HCT116 (cell line): Measurements from ENCODE around the gene SMIM5. TPM values are rescaled to one million over a fixed set of nuclear protein-coding genes. Genes with fewer than 3 reads are reported as not detected.

ENCODE experiments used
- ATAC-seq: fragments of 200-7000 bp; cut with Tn5 transposase; 2 replicates; pipeline ENCODE4 v1.9.1; 2020; ENCODE audit warnings: mild to moderate bottlenecking, moderate library complexity
- BruUV-seq: library from RNA; stranded (reverse); fragments of 400-500 nt; replicated peaks from 2 replicates; lab custom pipeline; 2021; lab: Mats Ljungman, UMichigan
- CTCF ChIA-PET: fragments of 300-600 bp; sonication (Branson Sonifier 250); formaldehyde crosslinking; loops from one replicate; lab custom pipeline; 2021; ENCODE audit warnings: antibody characterized with exemption; lab: Charles Lee
- POLR2A ChIA-PET: fragments of 300-600, 350-600 bp; sonication (Branson Sonifier 250); formaldehyde crosslinking; loops from one replicate; lab custom pipeline; 2021; ENCODE audit warnings: antibody characterized with exemption; lab: Charles Lee
- RAD21 ChIA-PET, 2 experiments: fragments of 300-600 bp; sonication (Branson Sonifier 250); formaldehyde crosslinking; loops; one replicate each; lab custom pipeline; 2023; ENCODE audit warnings: low total read pairs in 2 of 2; ENCODE audit not compliant: uncharacterized antibody in 2 of 2, unreplicated experiment in 2 of 2, low non-redundant PET in 1 of 2; lab: Charles Lee
- DNase-seq: peaks from one replicate; pipeline ENCODE4 v3.0.0-alpha.2; 2010; ENCODE audit warnings: low read depth, low spot score
- H2AFZ ChIP-seq: fragments of 200-600 bp; shearing (Covaris generic), sonication (generic); 2 replicates; pipeline ENCODE4 v1.6.1; 2017; ENCODE audit warnings: low read depth, mixed run types, mixed read lengths, antibody characterized with exemption, low read length; ENCODE audit not compliant: poor library complexity, severe bottlenecking
- H3K27ac ChIP-seq: 2 replicates; pipeline ENCODE4 v1.5.1; 2012; ENCODE audit warnings: low read depth, low read length
- H3K27me3 ChIP-seq: fragments of 200-600 bp; sonication (generic); 2 replicates; pipeline ENCODE4 v1.6.1; 2016; ENCODE audit warnings: mixed run types, low read length, mixed read lengths; ENCODE audit not compliant: insufficient read depth
- H3K36me3 ChIP-seq, 2 experiments: fragments of 200-500 bp in 1 of 2; fragments of 200-600 bp in 1 of 2; sonication (Bioruptor generic) in 1 of 2; sonication (generic) in 1 of 2; 2 replicates each; pipeline versions ENCODE4 v1.5.1 to v1.6.1; 2014 to 2016; ENCODE audit warnings: low read length in 2 of 2, inconsistent platforms in 1 of 2, mixed read lengths in 1 of 2, mixed run types in 1 of 2; ENCODE audit not compliant: insufficient read depth in 2 of 2, control insufficient read depth in 1 of 2
- H3K4me1 ChIP-seq, 2 experiments: fragments of 200-600 bp in 1 of 2; sonication (generic) in 1 of 2; 2 replicates each; pipeline versions ENCODE4 v1.5.1 to v1.6.1; 2012 to 2017; ENCODE audit warnings: low read length in 2 of 2, inconsistent platforms in 1 of 2, mild to moderate bottlenecking in 1 of 2, mixed read lengths in 1 of 2, mixed run types in 1 of 2, moderate library complexity in 1 of 2; ENCODE audit not compliant: insufficient read depth in 2 of 2, control insufficient read depth in 1 of 2
- H3K4me2 ChIP-seq: fragments of 200-600 bp; sonication (generic); 2 replicates; pipeline ENCODE4 v1.6.1; 2017; ENCODE audit warnings: mixed run types, low read length, mixed read lengths
- H3K4me3 ChIP-seq, 2 experiments: fragments of 200-600 bp in 1 of 2; sonication (generic) in 1 of 2; replicated peaks in 1 of 2; 2 replicates each; pipeline ENCODE4 v1.5.1; 2011 to 2016; ENCODE audit warnings: low read length in 2 of 2, control low read depth in 1 of 2, low read depth in 1 of 2, mild to moderate bottlenecking in 1 of 2, mixed read lengths in 1 of 2, mixed run types in 1 of 2
- H3K79me2 ChIP-seq: fragments of 200-600 bp; sonication (generic); 2 replicates; pipeline ENCODE4 v1.6.1; 2017; ENCODE audit warnings: mild to moderate bottlenecking, mixed run types, low read length, moderate library complexity, mixed read lengths; ENCODE audit not compliant: insufficient read depth
- H3K9ac ChIP-seq: fragments of 200-600 bp; sonication (generic); 2 replicates; pipeline ENCODE4 v1.6.1; 2016; ENCODE audit warnings: low read length, mixed read lengths
- H3K9me2 ChIP-seq: fragments of 200-600 bp; sonication (generic), shearing (Covaris generic); 2 replicates; pipeline ENCODE4 v1.6.1; 2017; ENCODE audit warnings: mixed run types, mild to moderate bottlenecking, moderate library complexity; ENCODE audit not compliant: insufficient read depth
- H3K9me3 ChIP-seq, 2 experiments: fragments of 200-500 bp in 1 of 2; fragments of 200-600 bp in 1 of 2; sonication (Bioruptor generic) in 1 of 2; sonication (generic) in 1 of 2; 2 replicates each; pipeline ENCODE4 v1.6.1; 2014 to 2017; ENCODE audit warnings: low read length in 2 of 2, mixed read lengths in 2 of 2, inconsistent platforms in 1 of 2, low read depth in 1 of 2, mild to moderate bottlenecking in 1 of 2, mixed run types in 1 of 2, moderate library complexity in 1 of 2; ENCODE audit not compliant: control insufficient read depth in 1 of 2, insufficient read depth in 1 of 2
- H4K20me1 ChIP-seq: fragments of 200-600 bp; sonication (generic), shearing (Covaris generic); 2 replicates; pipeline ENCODE4 v1.6.1; 2017; ENCODE audit warnings: mixed run types, mild to moderate bottlenecking, moderate library complexity; ENCODE audit not compliant: insufficient read depth
- EGR1 ChIP-seq: IDR thresholded peaks from 2 replicates; pipeline ENCODE4 v1.6.1; 2012; ENCODE audit warnings: low read depth
- FOSL1 ChIP-seq: IDR thresholded peaks from 2 replicates; pipeline ENCODE4 v1.6.1; 2012; ENCODE audit warnings: low read depth
- POLR2AphosphoS5 ChIP-seq: IDR thresholded peaks from 2 replicates; pipeline ENCODE4 v1.6.1; 2011; ENCODE audit warnings: mild to moderate bottlenecking, low read depth, low read length, moderate library complexity
- TCF7L2 ChIP-seq: IDR thresholded peaks from 2 replicates; pipeline ENCODE4 v1.7.0; 2011; ENCODE audit warnings: borderline replicate concordance, inconsistent platforms; ENCODE audit not compliant: insufficient read depth, insufficient read length; ENCODE audit errors: extremely low read depth
- intact Hi-C: fragments of 100-400 bp; cut with micrococcal nuclease; formaldehyde crosslinking; loops from 2 replicates; pipeline ENCODE4 v1.10.0; 2022
- total RNA-seq: library from RNA; stranded (reverse); gene quantifications from one replicate; pipeline ENCODE4 v1.2.1, GENCODE V29; 2021; ENCODE audit not compliant: unreplicated experiment
- TF ChIP-seq, protein P1 (sequence below), 3 experiments: fragments of 200-600 bp in 1 of 3; sonication (generic) in 1 of 3; IDR thresholded peaks in 2 of 3; conservative IDR thresholded peaks in 1 of 3; 2 replicates each; pipeline ENCODE4 v1.5.1; 2012 to 2017; ENCODE audit warnings: low read depth in 2 of 3, low read length in 2 of 3, antibody characterized with exemption in 1 of 3, borderline replicate concordance in 1 of 3, control low read depth in 1 of 3, mild to moderate bottlenecking in 1 of 3, mixed read lengths in 1 of 3, mixed run types in 1 of 3, moderate library complexity in 1 of 3; ENCODE audit not compliant: insufficient read depth in 1 of 3
- TF ChIP-seq, protein P2 (sequence below): IDR thresholded peaks from 2 replicates; pipeline ENCODE4 v1.6.1; 2012

SMIM5 gene
- total RNA-seq, 1 experiment from 2014 or later = 0.12 TPM

DNA sequence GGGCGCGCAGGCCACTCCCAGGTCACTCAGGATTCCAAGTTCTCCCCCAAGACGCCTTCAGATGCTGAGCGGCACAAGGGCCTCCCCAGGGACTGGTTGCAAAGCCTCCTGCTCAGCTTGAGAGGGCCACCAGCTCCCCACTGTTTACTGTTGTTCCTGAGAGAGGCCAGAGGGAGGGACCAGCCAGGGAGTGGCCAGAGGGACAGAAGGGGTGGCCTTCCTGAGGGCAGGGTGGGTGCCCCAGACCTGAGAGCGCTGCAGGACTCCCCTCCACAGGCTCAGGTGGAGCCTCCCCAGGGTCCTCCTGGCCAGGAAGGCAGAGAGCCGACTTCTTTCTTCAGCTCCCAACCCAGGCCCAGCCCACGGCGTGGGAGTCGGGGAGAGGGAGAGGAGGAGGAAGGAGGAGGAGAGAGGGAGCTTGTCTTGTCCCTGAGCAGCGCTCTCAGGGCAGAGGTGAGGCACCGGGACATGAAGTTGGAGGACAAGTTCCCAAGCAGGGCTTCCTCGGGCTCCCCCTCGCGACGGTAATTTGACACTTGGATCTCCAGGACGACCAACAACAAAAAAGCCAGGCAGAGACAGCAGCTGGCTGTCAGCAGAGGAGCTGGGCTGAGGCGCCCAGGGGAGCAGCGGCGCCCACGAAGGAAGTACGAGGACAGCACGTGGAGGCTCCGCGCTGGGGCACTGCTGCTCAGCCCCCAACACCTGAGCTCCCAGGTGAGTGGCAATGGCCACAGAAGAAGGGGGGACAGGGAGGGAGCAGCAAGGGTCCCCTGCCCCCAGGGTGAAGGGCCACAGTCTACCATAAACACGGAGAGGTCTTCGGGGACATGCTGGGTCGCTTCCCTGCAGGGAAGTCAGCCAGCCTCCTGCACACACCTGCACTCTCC is 497 bp downstream of the SMIM5 start:
- Histone ChIP-seq H3K4me1 (peaks cover 15 to 22% of the 10 kb centered on the region in 2 experiments), H3K9ac (peak overlapping the region; percentile 47), H3K9me2 (no peaks in the 10 kb centered on the region), H3K36me3 (0 out of 4 replicates have a peak, but pooled peaks cover 0 to 2% of the 10 kb centered on the region in 2 experiments), H3K27me3 (no peaks in the 10 kb centered on the region), H3K79me2 (no peaks in the 10 kb centered on the region), H4K20me1 (no peaks in the 10 kb centered on the region), H2AFZ (no peak overlapping the region), H3K4me3 (peak overlapping the region in 1 of 2 experiments; percentile 6; a peak in 1 of 4 replicates), H3K27ac (peak overlapping the region; percentile 73), H3K4me2 (peak overlapping the region; percentile 60), H3K9me3 (no peaks in the 10 kb centered on the region)
- DNase-seq (peak; percentile 80), ATAC-seq (peak; percentile 76)
- BruUV-seq = no TSS peak
- CTCF ChIA-PET = interaction anchor here (0.8 to 2.8 kb wide), 44 partner anchors 8 to 209 kb away, joined by 3 to 169 read pairs (median 6); partner anchors contain the start of genes GALK1, ITGB4, RECQL5 and SAP30BP
- intact Hi-C loops = loop anchor here (1.0 to 5.0 kb wide), 3 partner anchors 20 to 116 kb away; partner anchors contain the start of genes CASKIN2 and TSEN54
- POLR2A ChIA-PET = interaction anchor here (1.0 to 2.4 kb wide), 5 partner anchors 9 to 146 kb away, joined by 3 to 17 read pairs (median 5); a partner anchor contains a TSS
- peak; percentile 11 for TF ChIP-seq TCF7L2
- TF ChIP-seq, protein P1, sequence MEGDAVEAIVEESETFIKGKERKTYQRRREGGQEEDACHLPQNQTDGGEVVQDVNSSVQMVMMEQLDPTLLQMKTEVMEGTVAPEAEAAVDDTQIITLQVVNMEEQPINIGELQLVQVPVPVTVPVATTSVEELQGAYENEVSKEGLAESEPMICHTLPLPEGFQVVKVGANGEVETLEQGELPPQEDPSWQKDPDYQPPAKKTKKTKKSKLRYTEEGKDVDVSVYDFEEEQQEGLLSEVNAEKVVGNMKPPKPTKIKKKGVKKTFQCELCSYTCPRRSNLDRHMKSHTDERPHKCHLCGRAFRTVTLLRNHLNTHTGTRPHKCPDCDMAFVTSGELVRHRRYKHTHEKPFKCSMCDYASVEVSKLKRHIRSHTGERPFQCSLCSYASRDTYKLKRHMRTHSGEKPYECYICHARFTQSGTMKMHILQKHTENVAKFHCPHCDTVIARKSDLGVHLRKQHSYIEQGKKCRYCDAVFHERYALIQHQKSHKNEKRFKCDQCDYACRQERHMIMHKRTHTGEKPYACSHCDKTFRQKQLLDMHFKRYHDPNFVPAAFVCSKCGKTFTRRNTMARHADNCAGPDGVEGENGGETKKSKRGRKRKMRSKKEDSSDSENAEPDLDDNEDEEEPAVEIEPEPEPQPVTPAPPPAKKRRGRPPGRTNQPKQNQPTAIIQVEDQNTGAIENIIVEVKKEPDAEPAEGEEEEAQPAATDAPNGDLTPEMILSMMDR (IDR thresholded peaks at IDR 0.05 in 2 of 3, conservative IDR thresholded peaks at IDR 0.05 in 1 of 3; ENCODE audit: borderline replicate concordance in 1 of 3, insufficient read depth in 1 of 3, low read depth in 2 of 3, low read length in 2 of 3) = peak; percentile 77 to 86 (median 80)
- TF ChIP-seq, protein P2, sequence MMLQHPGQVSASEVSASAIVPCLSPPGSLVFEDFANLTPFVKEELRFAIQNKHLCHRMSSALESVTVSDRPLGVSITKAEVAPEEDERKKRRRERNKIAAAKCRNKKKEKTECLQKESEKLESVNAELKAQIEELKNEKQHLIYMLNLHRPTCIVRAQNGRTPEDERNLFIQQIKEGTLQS = no peak
- TF ChIP-seq EGR1 = no peak
- TF ChIP-seq POLR2AphosphoS5 = 0 out of 2 replicates have a peak, but pooled peaks have one; percentile 19
- TF ChIP-seq FOSL1 = no peak
- RAD21 ChIA-PET = interaction anchor here (0.9 to 2.8 kb wide), 12 partner anchors 13 to 116 kb away, joined by 3 to 18 read pairs (median 6); no protein-coding TSS in a partner anchor
